HepG2 (cell line): ENCODE measurements around the gene MACROD2. TPM values are rescaled to one million over a fixed set of nuclear protein-coding genes. Genes with fewer than 3 reads are reported as not detected.

ENCODE experiments used
- ATAC-seq: fragments of 200-7000 bp; cut with Tn5 transposase; 3 replicates; pipeline ENCODE4 v1.9.1; 2020; ENCODE audit warnings: mild to moderate bottlenecking, moderate library complexity
- BruUV-seq: library from RNA; stranded (reverse); fragments of 400-500 nt; replicated peaks from 2 replicates; lab custom pipeline; 2021; lab: Mats Ljungman, UMichigan
- CTCF ChIA-PET: fragments of 300-600 bp; formaldehyde crosslinking; extraction: SDS; loops from one replicate; lab custom pipeline; 2021; ENCODE audit warnings: low total read pairs, inconsistent platforms, low intra/inter-chr PET ratio; lab: Yijun Ruan, JAX
- POLR2A ChIA-PET: fragments of 350-600 bp; sonication (Branson Sonifier 250); formaldehyde crosslinking; loops from one replicate; lab custom pipeline; 2020; ENCODE audit warnings: antibody characterized with exemption, inconsistent platforms; lab: Yijun Ruan, JAX
- DNase-seq: peaks from one replicate; pipeline ENCODE4 v3.0.0-alpha.2; 2015; ENCODE audit warnings: low spot score
- FAIRE-seq: peaks from 3 replicates; lab custom pipeline; 2011; peaks lifted over from hg19 to GRCh38; lab: Jason Lieb, UNC
- H2AFZ ChIP-seq: one replicate; pipeline ENCODE4 v1.6.1; 2011; ENCODE audit warnings: low read length, inconsistent platforms
- H3K27ac ChIP-seq: fragments of 300-600 bp; 3 replicates; pipeline ENCODE4 v1.8.0; 2011; ENCODE audit warnings: mixed run types, mild to moderate bottlenecking, mixed read lengths, low read length, inconsistent platforms; ENCODE audit not compliant: insufficient read depth; ENCODE audit errors: extremely low read length
- H3K27me3 ChIP-seq, 2 experiments: fragments of 200-600 bp in 1 of 2; 2 replicates in 1 of 2; 3 replicates in 1 of 2; pipeline versions ENCODE4 v1.6.0 to v1.8.0; 2011; ENCODE audit warnings: low read length in 2 of 2, mild to moderate bottlenecking in 2 of 2, moderate library complexity in 2 of 2, inconsistent platforms in 1 of 2; ENCODE audit not compliant: insufficient read depth in 2 of 2, control insufficient read depth in 1 of 2
- H3K36me3 ChIP-seq, 2 experiments: fragments of 200-600 bp in 1 of 2; replicated peaks in 1 of 2; 2 replicates in 1 of 2; 3 replicates in 1 of 2; pipeline versions ENCODE4 v1.5.1 to v1.8.0; 2011; ENCODE audit warnings: low read length in 2 of 2, inconsistent platforms in 1 of 2; ENCODE audit not compliant: insufficient read depth in 2 of 2, control insufficient read depth in 1 of 2
- H3K4me1 ChIP-seq: 2 replicates; pipeline ENCODE4 v1.5.1; 2012; ENCODE audit warnings: low read length, inconsistent platforms; ENCODE audit not compliant: insufficient read depth
- H3K4me2 ChIP-seq: 2 replicates; pipeline ENCODE4 v1.6.0; 2011; ENCODE audit warnings: low read depth, low read length, inconsistent platforms
- H3K4me3 ChIP-seq, 3 experiments: fragments of 200-600 bp in 1 of 3; sonication (generic), shearing (Covaris generic) in 1 of 3; replicated peaks in 1 of 3; 2 replicates each; pipeline ENCODE4 v1.5.1; 2011 to 2016; ENCODE audit warnings: low read length in 3 of 3, inconsistent platforms in 2 of 3, low read depth in 2 of 3, mild to moderate bottlenecking in 2 of 3, control low read depth in 1 of 3, mixed read lengths in 1 of 3; ENCODE audit not compliant: insufficient read depth in 1 of 3
- H3K79me2 ChIP-seq: one replicate; pipeline ENCODE4 v1.6.1; 2011; ENCODE audit warnings: low read length, inconsistent platforms; ENCODE audit not compliant: insufficient read depth
- H3K9ac ChIP-seq: 2 replicates; pipeline ENCODE4 v1.6.0; 2011; ENCODE audit warnings: mild to moderate bottlenecking, low read depth, low read length, inconsistent platforms; ENCODE audit not compliant: insufficient read depth
- H3K9me3 ChIP-seq: 2 replicates; pipeline ENCODE4 v1.5.1; 2012; ENCODE audit warnings: mild to moderate bottlenecking, low read length
- H4K20me1 ChIP-seq: 2 replicates; pipeline ENCODE4 v1.6.0; 2011; ENCODE audit warnings: inconsistent platforms, mild to moderate bottlenecking, low read length, moderate library complexity; ENCODE audit not compliant: insufficient read depth
- AGO1 ChIP-seq: fragments of 200-400 bp; formaldehyde crosslinking; IDR thresholded peaks from 2 replicates; pipeline ENCODE4 v1.6.1; 2017; ENCODE audit warnings: mild to moderate bottlenecking, low read depth, low read length, moderate library complexity; ENCODE audit not compliant: poor library complexity, severe bottlenecking
- AKAP8 ChIP-seq: sonication (generic); formaldehyde crosslinking; IDR thresholded peaks from 2 replicates; pipeline ENCODE4 v1.5.1; 2020; ENCODE audit warnings: mild to moderate bottlenecking, missing genetic modification reagents
- CENPT ChIP-seq: sonication (generic); formaldehyde crosslinking; IDR thresholded peaks from 2 replicates; pipeline ENCODE4 v1.8.0; 2022; ENCODE audit warnings: low read depth, mild to moderate bottlenecking, moderate library complexity, missing genetic modification reagents
- FLYWCH1 ChIP-seq: sonication (generic); formaldehyde crosslinking; IDR thresholded peaks from 2 replicates; pipeline ENCODE4 v1.8.1; 2023; ENCODE audit warnings: mild to moderate bottlenecking, missing genetic modification reagents
- HNF4G ChIP-seq, 2 experiments: sonication (generic) in 1 of 2; formaldehyde crosslinking in 1 of 2; IDR thresholded peaks; 2 replicates each; pipeline versions ENCODE4 v1.4.0 to v1.6.1; 2011 to 2020; ENCODE audit warnings: borderline replicate concordance in 2 of 2, low read depth in 2 of 2, mild to moderate bottlenecking in 2 of 2, low read length in 1 of 2, missing genetic modification reagents in 1 of 2, moderate library complexity in 1 of 2
- MTF1 ChIP-seq: sonication (generic); formaldehyde crosslinking; IDR thresholded peaks from 2 replicates; pipeline ENCODE4 v1.5.0; 2020; ENCODE audit warnings: missing genetic modification reagents
- PTBP1 ChIP-seq: fragments of 200-400 bp; formaldehyde crosslinking; IDR thresholded peaks from 2 replicates; pipeline ENCODE4 v1.6.1; 2018; ENCODE audit warnings: low read length, low read depth; ENCODE audit not compliant: poor library complexity, severe bottlenecking
- THAP9 ChIP-seq: sonication (generic); formaldehyde crosslinking; IDR thresholded peaks from 2 replicates; pipeline ENCODE4; 2020; ENCODE audit warnings: missing genetic modification reagents, mild to moderate bottlenecking, borderline replicate concordance
- ZBTB49 ChIP-seq: sonication (generic); formaldehyde crosslinking; IDR thresholded peaks from 2 replicates; pipeline ENCODE4 v1.4.0; 2020; ENCODE audit warnings: missing genetic modification reagents, borderline replicate concordance
- ZNF547 ChIP-seq: sonication (generic); formaldehyde crosslinking; IDR thresholded peaks from 2 replicates; pipeline ENCODE4 v1.5.1; 2020; ENCODE audit warnings: mild to moderate bottlenecking, missing genetic modification reagents
- ZNF816 ChIP-seq: sonication (generic); formaldehyde crosslinking; IDR thresholded peaks from 2 replicates; pipeline ENCODE4 v1.8.0; 2022; ENCODE audit warnings: missing genetic modification reagents, mild to moderate bottlenecking, borderline replicate concordance
- WGBS: methylation state at CpG from one replicate; pipeline ENCODE4 v1.1.6; 2017; ENCODE audit warnings: low lambda C conversion rate; 5-methylcytosine and 5-hydroxymethylcytosine counted together
- in situ Hi-C: cut with HindIII; loops from 2 replicates; pipeline ENCODE4 v1.10.0; 2017; ENCODE audit warnings: low pct_unique_long_range_greater_than_20kb; ENCODE audit not compliant: extremely low pct_ligation_motif_present
- intact Hi-C: fragments of 100-400 bp; cut with micrococcal nuclease; formaldehyde crosslinking; loops from one replicate; pipeline ENCODE4 v1.10.0; 2022; ENCODE audit not compliant: unreplicated experiment
- polyA plus RNA-seq, 8 experiments: library from polyadenylated mRNA; depleted of rRNA in 3 of 8; stranded (reverse) in 7 of 8; unstranded in 1 of 8; fragments of >200 nt; fragmentation: Illumina TruSeq in 4 of 8; extraction: Trizol in 4 of 8; gene quantifications; 2 replicates each; pipeline versions ENCODE4 v1.2.1 to v1.2.3, GENCODE V29; 2011 to 2016; ENCODE audit warnings: low read depth in 4 of 8, missing spikeins in 1 of 8, mixed read lengths in 1 of 8; ENCODE audit not compliant: insufficient read depth in 1 of 8
- total RNA-seq, 5 experiments: library from RNA; depleted of rRNA; stranded (reverse); fragments of >200 nt; fragmentation: Illumina TruSeq; extraction: Trizol; gene quantifications; 2 replicates each; pipeline ENCODE4 v1.2.3, GENCODE V29; 2016; ENCODE audit warnings: low read depth in 1 of 5

The MACROD2 gene
- total and polyA plus RNA-seq, 2 of the 13 experiments (the other 11 are each of a cell fraction or from before 2014, with no cell fraction given) = 0.13 to 0.51 TPM

GRCh38 chr20:15612198-15612597 lies 1616.9 kb downstream of the MACROD2 start:
- in situ Hi-C loops (no loop called here), intact Hi-C loops (no loop called here)
- TF ChIP-seq CENPT (CRISPR knock-in tag) = no peak
- no peak for TF ChIP-seq HNF4G (IDR thresholded peaks at IDR 0.05; ENCODE audit: borderline replicate concordance, low read depth, low read length)
- no peak for TF ChIP-seq HNF4G (CRISPR knock-in tag; IDR thresholded peaks at IDR 0.05; ENCODE audit: borderline replicate concordance, low read depth)
- no peak for TF ChIP-seq AKAP8 (CRISPR knock-in tag)
- no peak for TF ChIP-seq ZNF816 (CRISPR knock-in tag)
- TF ChIP-seq MTF1 (CRISPR knock-in tag) = no peak
- no peak for TF ChIP-seq THAP9
- TF ChIP-seq FLYWCH1 (CRISPR knock-in tag) = no peak
- no peak for TF ChIP-seq AGO1
- TF ChIP-seq ZBTB49 (CRISPR knock-in tag) = no peak
- TF ChIP-seq PTBP1 = no peak
- TF ChIP-seq ZNF547 (CRISPR knock-in tag) = no peak
- H3K4me3 ChIP-seq = no peak overlapping the region
- H3K9me3 ChIP-seq = peaks cover 100% of the 10 kb centered on the region
- POLR2A ChIA-PET = no interaction called here
- CTCF ChIA-PET = no interaction called here
- H3K79me2 ChIP-seq = no peaks in the 10 kb centered on the region
- no peak overlapping the region for H3K9ac ChIP-seq
- H2AFZ ChIP-seq = no peak overlapping the region
- no peak overlapping the region for H3K4me2 ChIP-seq
- FAIRE-seq (no peak), DNase-seq (no peak), ATAC-seq (no peak)
- H3K4me1 ChIP-seq = no peaks in the 10 kb centered on the region
- no peaks in the 10 kb centered on the region for H3K36me3 ChIP-seq
- no peaks in the 10 kb centered on the region for H4K20me1 ChIP-seq
- H3K27me3 ChIP-seq = no peaks in the 10 kb centered on the region
- 59% methylated on average over 7 of the region's 7 CpGs for WGBS
- no peak overlapping the region for H3K27ac ChIP-seq
- BruUV-seq = no TSS peak
